Measurements from ENCODE around the gene NABP1.

Gene NABP1

DNA sequence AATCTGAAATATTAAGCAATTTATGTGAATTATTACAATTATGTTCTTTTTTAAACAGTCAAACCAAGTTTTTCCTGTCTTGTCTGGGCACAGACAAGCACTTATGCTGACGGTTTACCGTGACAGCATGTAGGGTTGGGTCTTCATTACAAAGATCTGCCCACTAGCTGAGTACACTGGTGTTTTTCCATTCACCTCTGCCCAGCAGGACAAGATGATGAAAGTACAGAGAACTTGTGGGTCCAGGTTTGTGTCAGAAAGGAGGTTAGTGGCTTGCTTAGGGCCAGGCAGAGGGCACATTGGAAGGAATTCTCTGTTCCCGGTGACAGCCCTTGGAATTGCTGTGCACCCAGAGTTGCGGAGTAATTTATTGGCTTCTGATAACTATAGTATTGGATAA lies 14.0 kb downstream of the NABP1 start:
- in situ Hi-C loops (cut with HindIII; ENCODE audit: low pct_unique_long_range_greater_than_20kb, low sequenced_read_pairs): no loop called here
- DNase-seq (ENCODE audit: low read depth in 1 of 2, low spot score in 1 of 2): no peak
- TF ChIP-seq JUND (IDR thresholded peaks at IDR 0.05; ENCODE audit: low read depth): no peak

- in situ Hi-C loops (cut with HindIII; ENCODE audit: low pct_unique_long_range_greater_than_20kb, low sequenced_read_pairs): no loop called here
- no peak for TF ChIP-seq JUND (IDR thresholded peaks at IDR 0.05; ENCODE audit: low read depth)
- DNase-seq (ENCODE audit: low read depth in 1 of 2, low spot score in 1 of 2): no peak
Observed at GRCh38 chr2:191692502-191693115, 14.7 kb downstream of the NABP1 start.

DNA sequence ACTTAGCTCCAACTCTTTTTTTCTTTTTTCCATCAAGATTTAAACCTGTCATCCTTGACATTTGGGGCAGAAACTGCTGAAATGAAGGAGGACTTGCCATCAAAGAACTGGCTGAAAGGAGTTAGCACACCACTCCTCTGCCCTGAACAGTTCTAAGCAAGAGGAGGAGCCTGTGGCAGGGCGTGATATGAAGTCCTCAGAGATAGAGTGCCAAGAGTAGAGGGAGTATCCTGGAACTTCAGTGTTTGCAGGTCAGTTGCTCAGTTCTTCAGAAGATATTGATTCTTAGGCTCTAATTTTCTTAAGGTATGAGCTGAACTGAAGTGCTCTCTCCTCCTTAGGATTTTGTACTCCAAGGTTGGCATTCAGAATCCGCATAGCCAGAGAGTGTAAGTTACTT lies 15.2 kb downstream of the NABP1 start:
- TF ChIP-seq JUND (IDR thresholded peaks at IDR 0.05; ENCODE audit: low read depth): no peak
- in situ Hi-C loops (cut with HindIII; ENCODE audit: low pct_unique_long_range_greater_than_20kb, low sequenced_read_pairs): no loop called here
- no peak for DNase-seq (ENCODE audit: low read depth in 1 of 2, low spot score in 1 of 2)

GRCh38 chr2:191693778-191694177 lies 15.8 kb downstream of the NABP1 start:
- TF ChIP-seq JUND (IDR thresholded peaks at IDR 0.05; ENCODE audit: low read depth): no peak
- DNase-seq (ENCODE audit: low read depth in 1 of 2, low spot score in 1 of 2): no peak
- in situ Hi-C loops (cut with HindIII; ENCODE audit: low pct_unique_long_range_greater_than_20kb, low sequenced_read_pairs): no loop called here

DNA sequence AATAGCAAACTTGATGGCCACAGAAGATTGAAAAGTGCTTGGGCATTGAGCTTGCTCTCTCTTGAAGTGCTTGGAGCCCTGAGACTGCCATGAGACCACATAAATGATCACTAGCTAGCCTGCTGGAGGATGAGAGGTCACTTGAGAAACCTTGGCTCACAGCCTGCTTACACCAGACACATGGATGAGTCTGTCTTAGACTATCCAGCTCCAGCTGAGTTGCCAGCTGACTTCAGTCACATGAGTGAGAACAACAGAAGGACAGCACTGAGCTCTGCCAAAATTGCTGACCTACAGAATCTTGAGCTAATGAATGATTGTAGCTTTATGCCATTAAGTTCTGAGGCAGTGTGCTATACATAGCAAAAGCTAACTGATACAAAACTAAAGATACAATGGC lies 18.1 kb downstream of the NABP1 start:
- in situ Hi-C loops (cut with HindIII; ENCODE audit: low pct_unique_long_range_greater_than_20kb, low sequenced_read_pairs): no loop called here
- no peak for TF ChIP-seq JUND (IDR thresholded peaks at IDR 0.05; ENCODE audit: low read depth)
- DNase-seq (ENCODE audit: low read depth in 1 of 2, low spot score in 1 of 2): no peak

GRCh38 chr2:191696966-191697365 lies 19.0 kb downstream of the NABP1 start:
- in situ Hi-C loops (cut with HindIII; ENCODE audit: low pct_unique_long_range_greater_than_20kb, low sequenced_read_pairs): no loop called here
- no peak for TF ChIP-seq JUND (IDR thresholded peaks at IDR 0.05; ENCODE audit: low read depth)
- DNase-seq (ENCODE audit: low read depth in 1 of 2, low spot score in 1 of 2): no peak

GRCh38 chr2:191697870-191698269 lies 19.9 kb downstream of the NABP1 start:
- no peak for DNase-seq (ENCODE audit: low read depth in 1 of 2, low spot score in 1 of 2)
- in situ Hi-C loops (cut with HindIII; ENCODE audit: low pct_unique_long_range_greater_than_20kb, low sequenced_read_pairs): no loop called here
- no peak for TF ChIP-seq JUND (IDR thresholded peaks at IDR 0.05; ENCODE audit: low read depth)

DNA sequence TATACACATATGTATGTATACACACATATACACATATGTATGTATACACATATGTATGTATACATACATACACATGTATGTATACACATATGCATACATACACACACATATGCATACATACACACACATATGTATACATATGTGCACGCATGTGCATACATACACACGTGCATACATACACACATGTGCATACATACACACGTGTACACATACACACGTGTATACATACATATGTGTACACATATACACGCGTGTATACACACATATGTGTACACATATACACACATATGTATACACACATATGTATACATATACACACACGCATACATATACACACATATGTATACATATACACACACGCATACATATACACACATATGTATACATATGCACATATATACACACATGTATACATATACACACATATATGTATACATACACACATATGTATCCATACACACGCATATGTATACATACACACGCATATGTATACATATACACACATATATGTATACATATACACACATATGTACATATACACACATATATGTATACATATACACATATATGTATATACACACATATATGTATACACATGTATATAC lies 21.5 kb downstream of the NABP1 start:
- no peak for TF ChIP-seq JUND (IDR thresholded peaks at IDR 0.05; ENCODE audit: low read depth)
- in situ Hi-C loops (cut with HindIII; ENCODE audit: low pct_unique_long_range_greater_than_20kb, low sequenced_read_pairs): no loop called here

GRCh38 chr2:191701029-191701428 lies 23.1 kb downstream of the NABP1 start:
- in situ Hi-C loops (cut with HindIII; ENCODE audit: low pct_unique_long_range_greater_than_20kb, low sequenced_read_pairs): no loop called here
- no peak for TF ChIP-seq JUND (IDR thresholded peaks at IDR 0.05; ENCODE audit: low read depth)

More for the DNA sequence above, 21.5 kb downstream of the NABP1 start:
- DNase-seq (ENCODE audit: low read depth in 1 of 2, low spot score in 1 of 2): no peak

GRCh38 chr2:191701696-191702095 lies 23.8 kb downstream of the NABP1 start:
- DNase-seq (ENCODE audit: low read depth in 1 of 2, low spot score in 1 of 2): no peak
- in situ Hi-C loops (cut with HindIII; ENCODE audit: low pct_unique_long_range_greater_than_20kb, low sequenced_read_pairs): no loop called here
- TF ChIP-seq JUND (IDR thresholded peaks at IDR 0.05; ENCODE audit: low read depth): no peak

More at GRCh38 chr2:191701029-191701428, 23.1 kb downstream of the NABP1 start:
- no peak for DNase-seq (ENCODE audit: low read depth in 1 of 2, low spot score in 1 of 2)

- TF ChIP-seq JUND (IDR thresholded peaks at IDR 0.05; ENCODE audit: low read depth): no peak
- no peak for DNase-seq (ENCODE audit: low read depth in 1 of 2, low spot score in 1 of 2)
- in situ Hi-C loops (cut with HindIII; ENCODE audit: low pct_unique_long_range_greater_than_20kb, low sequenced_read_pairs): no loop called here
Observed at GRCh38 chr2:191703079-191703725, 25.3 kb downstream of the NABP1 start.

DNA sequence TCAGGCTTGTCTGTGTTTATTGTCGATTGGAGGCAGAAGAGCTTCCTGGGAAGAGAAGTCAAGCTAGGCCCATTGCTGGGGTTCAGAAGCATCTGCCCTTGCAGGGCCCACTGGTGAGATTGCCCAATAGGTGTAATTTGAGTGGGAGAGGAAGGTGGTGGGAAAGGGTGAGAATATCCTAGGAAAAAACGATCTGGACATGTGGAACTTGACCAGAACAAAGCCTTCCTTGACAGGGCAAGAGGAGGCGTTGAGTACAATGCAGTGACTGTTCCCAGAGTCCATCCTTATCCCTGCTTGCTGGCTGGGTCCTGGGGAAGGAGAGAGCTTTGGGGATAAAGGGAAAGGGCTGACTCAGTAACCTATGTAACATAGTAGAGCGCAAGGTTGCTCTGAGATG lies 27.1 kb downstream of the NABP1 start:
- DNase-seq (ENCODE audit: low read depth in 1 of 2, low spot score in 1 of 2): no peak
- in situ Hi-C loops (cut with HindIII; ENCODE audit: low pct_unique_long_range_greater_than_20kb, low sequenced_read_pairs): no loop called here

DNA sequence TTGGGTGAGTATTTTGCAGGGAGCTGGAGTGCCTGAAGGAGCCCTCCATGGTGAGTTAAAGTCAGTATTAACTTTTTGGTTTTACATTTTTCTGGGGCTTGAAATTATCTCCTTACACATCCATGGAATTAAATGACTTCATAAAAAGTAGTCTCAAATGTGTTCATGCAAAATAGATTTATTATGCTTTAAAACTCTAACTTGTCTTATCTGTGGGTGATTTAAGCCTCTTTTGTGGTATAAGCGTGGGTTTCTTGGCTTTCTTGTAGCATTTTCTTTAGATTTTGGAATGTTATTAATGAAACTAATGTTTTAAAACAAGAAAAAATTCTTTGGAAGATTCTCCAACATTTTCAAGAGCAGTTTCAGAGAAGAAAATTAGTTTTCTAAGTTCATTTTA lies 27.8 kb downstream of the NABP1 start:
- no peak for TF ChIP-seq JUND (IDR thresholded peaks at IDR 0.05; ENCODE audit: low read depth)
- in situ Hi-C loops (cut with HindIII; ENCODE audit: low pct_unique_long_range_greater_than_20kb, low sequenced_read_pairs): no loop called here

More for the DNA sequence above, 27.1 kb downstream of the NABP1 start:
- no peak for TF ChIP-seq JUND (IDR thresholded peaks at IDR 0.05; ENCODE audit: low read depth)

More for the DNA sequence above, 27.8 kb downstream of the NABP1 start:
- DNase-seq (ENCODE audit: low read depth in 1 of 2, low spot score in 1 of 2): no peak

All from T47D (cell line).